Neuronal stem cell (in vitro differentiated cells): ENCODE results near the gene OR10A5.

ENCODE experiments used
- DNase-seq: peaks from one replicate; pipeline ENCODE4 v3.0.0-alpha.2; 2013; ENCODE audit warnings: low spot score
- H2AFZ ChIP-seq: one replicate; pipeline ENCODE4 v1.6.1; 2013; ENCODE audit warnings: mild to moderate bottlenecking, low read length, inconsistent platforms
- H2AK5ac ChIP-seq: 2 replicates; pipeline ENCODE4 v1.6.1; 2013; ENCODE audit warnings: low read depth, mild to moderate bottlenecking, inconsistent platforms, low read length, moderate library complexity, mixed read lengths
- H2BK120ac ChIP-seq: 2 replicates; pipeline ENCODE4 v1.6.1; 2013; ENCODE audit warnings: low read depth, mild to moderate bottlenecking, inconsistent platforms, low read length, moderate library complexity, mixed read lengths
- H2BK12ac ChIP-seq: one replicate; pipeline ENCODE4 v1.6.1; 2013; ENCODE audit warnings: low read length, inconsistent platforms
- H2BK15ac ChIP-seq: 2 replicates; pipeline ENCODE4 v1.6.1; 2013; ENCODE audit warnings: mild to moderate bottlenecking, low read length, inconsistent platforms, mixed read lengths
- H2BK5ac ChIP-seq: one replicate; pipeline ENCODE4 v1.6.1; 2013; ENCODE audit warnings: inconsistent platforms, mild to moderate bottlenecking, low read length, moderate library complexity
- H3K14ac ChIP-seq: one replicate; pipeline ENCODE4 v1.6.1; 2013; ENCODE audit warnings: low read length, inconsistent platforms
- H3K18ac ChIP-seq: 2 replicates; pipeline ENCODE4 v1.6.1; 2013; ENCODE audit warnings: low read length, inconsistent platforms
- H3K23ac ChIP-seq: 2 replicates; pipeline ENCODE4 v1.6.1; 2013; ENCODE audit warnings: low read depth, mild to moderate bottlenecking, mixed read lengths, low read length, inconsistent platforms; ENCODE audit not compliant: poor library complexity
- H3K27ac ChIP-seq: replicated peaks from 3 replicates; pipeline ENCODE4 v1.5.1; 2013; ENCODE audit warnings: low read length, inconsistent platforms
- H3K27me3 ChIP-seq, 3 experiments: 2 replicates each; pipeline ENCODE4 v1.6.1; 2013; ENCODE audit warnings: low read length in 3 of 3, mild to moderate bottlenecking in 2 of 3, inconsistent platforms in 1 of 3, low read depth in 1 of 3, mixed read lengths in 1 of 3, moderate library complexity in 1 of 3; ENCODE audit not compliant: control insufficient read depth in 3 of 3, insufficient read depth in 3 of 3
- H3K36me3 ChIP-seq, 2 donors: replicated peaks in 1 of 2; 2 replicates each; pipeline ENCODE4 v1.6.1; 2013; ENCODE audit warnings: low read length in 2 of 2; ENCODE audit not compliant: control insufficient read depth in 2 of 2, insufficient read depth in 2 of 2
- H3K4ac ChIP-seq: 2 replicates; pipeline ENCODE4 v1.6.1; 2013; ENCODE audit warnings: inconsistent platforms, mild to moderate bottlenecking, low read length, moderate library complexity
- H3K4me1 ChIP-seq, 2 donors: 1 replicate in 1 of 2; 2 replicates in 1 of 2; pipeline ENCODE4 v1.6.1; 2013; ENCODE audit warnings: low read length in 2 of 2, low read depth in 1 of 2; ENCODE audit not compliant: control insufficient read depth in 2 of 2, insufficient read depth in 1 of 2
- H3K4me2 ChIP-seq: one replicate; pipeline ENCODE4 v1.6.1; 2013; ENCODE audit warnings: mild to moderate bottlenecking, low read length, inconsistent platforms; ENCODE audit not compliant: insufficient read depth, poor library complexity, severe bottlenecking
- H3K4me3 ChIP-seq, 2 donors: 2 replicates each; pipeline ENCODE4 v1.5.1; 2013; ENCODE audit warnings: low read length in 2 of 2, mild to moderate bottlenecking in 2 of 2, inconsistent platforms in 1 of 2, moderate library complexity in 1 of 2
- H3K79me1 ChIP-seq: one replicate; pipeline ENCODE4 v1.6.1; 2013; ENCODE audit warnings: low read depth, mild to moderate bottlenecking, inconsistent platforms, low read length, moderate library complexity
- H3K9ac ChIP-seq: one replicate; pipeline ENCODE4 v1.6.1; 2013; ENCODE audit warnings: mild to moderate bottlenecking, low read depth, low read length, inconsistent platforms; ENCODE audit not compliant: poor library complexity
- H3K9me3 ChIP-seq, 2 donors: replicated peaks in 1 of 2; 2 replicates each; pipeline versions ENCODE3 to v1.6.1; 2013; ENCODE audit warnings: low read length in 2 of 2, mild to moderate bottlenecking in 2 of 2, inconsistent platforms in 1 of 2, low read depth in 1 of 2, mixed read lengths in 1 of 2, moderate library complexity in 1 of 2; ENCODE audit not compliant: control insufficient read depth in 2 of 2, insufficient read depth in 1 of 2
- H4K8ac ChIP-seq: one replicate; pipeline ENCODE4 v1.6.1; 2013; ENCODE audit warnings: low read depth, mild to moderate bottlenecking, inconsistent platforms, low read length, moderate library complexity
- H4K91ac ChIP-seq: one replicate; pipeline ENCODE4 v1.6.1; 2013; ENCODE audit warnings: low read length, low read depth, mild to moderate bottlenecking, inconsistent platforms; ENCODE audit not compliant: poor library complexity
- WGBS, 2 donors: extraction: QIAGEN DNeasy Blood & Tissue Kit; methylation state at CpG; one replicate each; pipeline ENCODE4 v1.1.7; 2013; ENCODE audit warnings: missing lambda C conversion rate in 2 of 2, mixed read lengths in 1 of 2; ENCODE audit not compliant: insufficient read length in 2 of 2, insufficient replicate concordance in 1 of 2; ENCODE audit errors: extremely low coverage in 2 of 2; 5-methylcytosine and 5-hydroxymethylcytosine counted together

The OR10A5 gene

GRCh38 chr11:6813656-6814055 lies 31.8 kb upstream of the OR10A5 start:
- Histone ChIP-seq H2BK15ac (no peak overlapping the region), H3K27ac (no peak overlapping the region), H2AFZ (no peak overlapping the region), H3K23ac (no peak overlapping the region), H2BK5ac (no peak overlapping the region), H3K18ac (no peak overlapping the region), H3K14ac (no peak overlapping the region), H2AK5ac (no peak overlapping the region), H3K4me2 (no peak overlapping the region), H4K91ac (no peak overlapping the region), H2BK12ac (no peak overlapping the region), H3K36me3 (no peaks in the 10 kb centered on the region), H3K4me1 (no peaks in the 10 kb centered on the region), H4K8ac (no peak overlapping the region), H3K79me1 (no peaks in the 10 kb centered on the region), H3K9ac (no peak overlapping the region), H3K4ac (no peak overlapping the region), H3K27me3 (no peaks in the 10 kb centered on the region), H3K4me3 (no peak overlapping the region), H3K9me3 (peaks cover 2 to 7% of the 10 kb centered on the region in 2 donors), H2BK120ac (no peak overlapping the region)
- WGBS, 2 donors: no CpG with 5 or more reads among the region's 2 CpGs
- no peak for DNase-seq

GRCh38 chr11:6817694-6818093 lies 27.8 kb upstream of the OR10A5 start:
- no peak overlapping the region for H3K4me2 ChIP-seq
- no peak overlapping the region for H3K14ac ChIP-seq
- H3K18ac ChIP-seq: peak overlapping the region; percentile 70
- H3K79me1 ChIP-seq: peaks cover 2% of the 10 kb centered on the region
- H2BK15ac ChIP-seq: no peak overlapping the region
- no peak overlapping the region for H3K9ac ChIP-seq
- H3K36me3 ChIP-seq: no peaks in the 10 kb centered on the region
- WGBS, 2 donors: no CpG with 5 or more reads among the region's 1 CpG
- H2BK5ac ChIP-seq: peak overlapping the region; percentile 6
- no peak overlapping the region for H3K27ac ChIP-seq
- no peak overlapping the region for H2BK120ac ChIP-seq
- no peak overlapping the region for H4K91ac ChIP-seq
- no peak overlapping the region for H3K23ac ChIP-seq
- no peaks in the 10 kb centered on the region for H3K27me3 ChIP-seq
- no peak for DNase-seq
- no peak overlapping the region for H2BK12ac ChIP-seq
- no peak overlapping the region for H3K4me3 ChIP-seq
- H2AK5ac ChIP-seq: peak overlapping the region; percentile 83
- H4K8ac ChIP-seq: no peak overlapping the region
- H3K4me1 ChIP-seq: no peaks in the 10 kb centered on the region
- H3K4ac ChIP-seq: peak overlapping the region; percentile 44
- peaks cover 4 to 15% of the 10 kb centered on the region in 2 donors for H3K9me3 ChIP-seq
- H2AFZ ChIP-seq: no peak overlapping the region

DNA sequence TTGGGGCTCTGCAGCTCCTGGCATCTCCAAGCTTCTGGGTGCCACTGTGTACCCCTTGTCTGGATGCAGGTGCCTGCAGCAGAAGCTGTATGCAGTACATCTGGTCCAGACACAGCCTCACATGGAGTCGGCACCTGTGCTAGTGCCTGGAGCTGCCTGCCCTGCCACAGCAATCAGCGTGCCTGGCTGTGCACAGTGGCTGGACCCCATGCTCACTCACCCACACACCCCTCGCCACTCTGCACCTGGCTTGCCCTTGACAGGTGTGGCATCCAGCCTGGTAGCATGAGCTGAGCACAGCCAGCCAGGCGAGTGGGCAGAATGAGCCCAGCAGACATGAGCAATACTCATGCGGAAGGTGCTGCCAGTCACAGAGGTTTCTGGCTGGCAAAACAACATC lies 26.5 kb upstream of the OR10A5 start:
- Histone ChIP-seq H3K23ac (no peak overlapping the region), H3K9me3 (peaks cover 4 to 10% of the 10 kb centered on the region in 2 donors), H2BK5ac (no peak overlapping the region), H3K4me3 (peak overlapping the region in 1 of 2 donors; percentile 32), H4K91ac (peak overlapping the region; percentile 43), H2BK15ac (no peak overlapping the region), H3K27ac (no peak overlapping the region), H2AFZ (no peak overlapping the region), H2BK120ac (no peak overlapping the region), H4K8ac (no peak overlapping the region), H3K4ac (peak overlapping the region; percentile 76), H3K14ac (peak overlapping the region; percentile 71), H3K4me1 (no peaks in the 10 kb centered on the region), H3K79me1 (peaks cover 2% of the 10 kb centered on the region), H3K36me3 (no peaks in the 10 kb centered on the region), H3K18ac (peak overlapping the region; percentile 64), H3K9ac (peak overlapping the region; percentile 60), H3K4me2 (no peak overlapping the region), H3K27me3 (no peaks in the 10 kb centered on the region), H2AK5ac (peak overlapping the region; percentile 78), H2BK12ac (peak overlapping the region; percentile 73)
- WGBS, 2 donors: no CpG with 5 or more reads among the region's 5 CpGs
- no peak for DNase-seq

- Histone ChIP-seq H3K4me3 (no peak overlapping the region), H2AFZ (no peak overlapping the region), H3K4me1 (no peaks in the 10 kb centered on the region), H2BK15ac (no peak overlapping the region), H3K9me3 (peaks cover 0 to 8% of the 10 kb centered on the region in 2 donors), H3K79me1 (no peaks in the 10 kb centered on the region), H2BK12ac (no peak overlapping the region), H3K9ac (no peak overlapping the region), H3K27me3 (no peaks in the 10 kb centered on the region), H4K91ac (no peak overlapping the region), H3K18ac (no peak overlapping the region), H3K4ac (no peak overlapping the region), H3K36me3 (no peaks in the 10 kb centered on the region), H2AK5ac (no peak overlapping the region), H4K8ac (no peak overlapping the region), H3K14ac (no peak overlapping the region), H3K27ac (no peak overlapping the region), H2BK5ac (no peak overlapping the region), H3K4me2 (no peak overlapping the region), H3K23ac (no peak overlapping the region), H2BK120ac (no peak overlapping the region)
- no peak for DNase-seq
- WGBS, 2 donors: no CpG with 5 or more reads among the region's 5 CpGs
Measured at GRCh38 chr11:6824136-6824823, 21.2 kb upstream of the OR10A5 start.
